Measurements from ENCODE around the gene SGPL1.

Gene SGPL1

GRCh38 chr10:70784016-70784415 lies 31.7 kb upstream of the SGPL1 start:
- Histone ChIP-seq H3K36me3 (ENCODE audit: control insufficient read depth, insufficient read depth, low read length) (no peaks in the 10 kb centered on the region), H3K4me3 (replicated peaks; ENCODE audit: low read depth, low read length) (no peak overlapping the region), H3K27me3 (replicated peaks; ENCODE audit: control insufficient read depth, insufficient read depth, low read length) (peaks cover 2% of the 10 kb centered on the region)
- TF ChIP-seq CTCF (IDR thresholded peaks at IDR 0.05; ENCODE audit: insufficient read depth, low read length, poor library complexity, severe bottlenecking), result no peak
- DNase-seq (ENCODE audit: extremely low read depth, insufficient read length), result no peak

GRCh38 chr10:70784471-70784870 lies 31.3 kb upstream of the SGPL1 start:
- no peak for TF ChIP-seq CTCF (IDR thresholded peaks at IDR 0.05; ENCODE audit: insufficient read depth, low read length, poor library complexity, severe bottlenecking)
- no peaks in the 10 kb centered on the region for H3K36me3 ChIP-seq (ENCODE audit: control insufficient read depth, insufficient read depth, low read length)
- no peak overlapping the region for H3K4me3 ChIP-seq (replicated peaks; ENCODE audit: low read depth, low read length)
- peaks cover 2% of the 10 kb centered on the region for H3K27me3 ChIP-seq (replicated peaks; ENCODE audit: control insufficient read depth, insufficient read depth, low read length)
- no peak for DNase-seq (ENCODE audit: extremely low read depth, insufficient read length)

GRCh38 chr10:70785190-70785589 lies 30.6 kb upstream of the SGPL1 start, which contains the start of gene TBATA:
TSS of gene TBATA (minus strand) at chr10:70785377. CDS start at chr10:70783379, 1,998 bp downstream.
- no peak within 1 kb of the TSS for H3K4me3 ChIP-seq (replicated peaks; ENCODE audit: low read depth, low read length)
- H3K27me3 ChIP-seq (replicated peaks; ENCODE audit: control insufficient read depth, insufficient read depth, low read length), result peaks cover 2% of the 10 kb centered on the region
- no peaks in the 10 kb centered on the region for H3K36me3 ChIP-seq (ENCODE audit: control insufficient read depth, insufficient read depth, low read length)
- no peak for DNase-seq (ENCODE audit: extremely low read depth, insufficient read length)
- no peak for TF ChIP-seq CTCF (IDR thresholded peaks at IDR 0.05; ENCODE audit: insufficient read depth, low read length, poor library complexity, severe bottlenecking)

GRCh38 chr10:70786799-70787415 lies 28.8 kb upstream of the SGPL1 start:
- Histone ChIP-seq H3K27me3 (replicated peaks; ENCODE audit: control insufficient read depth, insufficient read depth, low read length) (peaks cover 2% of the 10 kb centered on the region), H3K4me3 (replicated peaks; ENCODE audit: low read depth, low read length) (no peak overlapping the region), H3K36me3 (ENCODE audit: control insufficient read depth, insufficient read depth, low read length) (no peaks in the 10 kb centered on the region)
- no peak for DNase-seq (ENCODE audit: extremely low read depth, insufficient read length)
- no peak for TF ChIP-seq CTCF (IDR thresholded peaks at IDR 0.05; ENCODE audit: insufficient read depth, low read length, poor library complexity, severe bottlenecking)

GRCh38 chr10:70791386-70792039 lies 24.2 kb upstream of the SGPL1 start:
- Histone ChIP-seq H3K4me3 (replicated peaks; ENCODE audit: low read depth, low read length) (no peak overlapping the region), H3K36me3 (ENCODE audit: control insufficient read depth, insufficient read depth, low read length) (no peaks in the 10 kb centered on the region), H3K27me3 (replicated peaks; ENCODE audit: control insufficient read depth, insufficient read depth, low read length) (no peaks in the 10 kb centered on the region; the same call in 1 of the 2 replicates)
- no peak for DNase-seq (ENCODE audit: extremely low read depth, insufficient read length)
- TF ChIP-seq CTCF (IDR thresholded peaks at IDR 0.05; ENCODE audit: insufficient read depth, low read length, poor library complexity, severe bottlenecking), result no peak
